ENCODE data around the gene NDUFA11.

NDUFA11 gene

DNA sequence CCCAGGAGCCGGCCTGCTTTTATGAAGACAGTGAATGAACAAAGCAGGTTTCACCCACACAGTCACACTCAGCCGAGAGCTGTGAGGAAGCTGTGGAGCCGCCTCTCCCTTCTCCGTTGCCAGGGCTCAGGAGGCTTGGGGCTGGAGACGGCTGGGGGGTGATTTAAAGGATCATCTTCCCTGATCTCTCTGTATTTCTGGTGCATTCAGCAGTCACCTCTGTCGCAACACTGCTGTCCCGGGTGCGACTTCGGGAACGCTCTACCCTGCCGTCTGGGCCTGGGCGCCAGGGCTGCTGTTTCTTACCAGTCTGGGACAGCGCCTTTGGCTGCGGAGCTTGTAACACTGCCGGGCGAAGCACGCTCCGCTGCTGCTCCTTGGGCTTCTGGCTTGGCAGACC is 28.6 kb upstream of the NDUFA11 start:
- no peak for FAIRE-seq

DNA sequence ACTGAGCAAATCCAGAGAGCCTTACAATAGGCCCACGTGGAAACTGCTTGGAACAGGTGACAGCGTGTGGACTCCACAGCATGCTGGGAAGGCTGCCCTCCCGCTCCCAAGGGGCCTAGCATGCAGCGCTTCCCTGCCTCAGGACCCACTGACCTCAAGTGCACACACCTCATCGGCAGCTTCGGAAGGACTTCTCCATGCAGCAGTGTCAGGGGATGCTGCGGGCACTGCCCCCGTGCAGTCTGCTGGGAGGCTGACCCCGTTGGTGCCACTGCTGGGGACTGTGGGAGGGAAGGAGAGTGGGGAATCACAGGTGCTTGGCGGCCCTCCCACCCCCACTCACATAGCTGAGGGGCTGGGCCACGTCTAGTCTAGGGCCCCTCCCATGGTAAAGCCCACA is 27.7 kb upstream of the NDUFA11 start:
- FAIRE-seq, result no peak

DNA sequence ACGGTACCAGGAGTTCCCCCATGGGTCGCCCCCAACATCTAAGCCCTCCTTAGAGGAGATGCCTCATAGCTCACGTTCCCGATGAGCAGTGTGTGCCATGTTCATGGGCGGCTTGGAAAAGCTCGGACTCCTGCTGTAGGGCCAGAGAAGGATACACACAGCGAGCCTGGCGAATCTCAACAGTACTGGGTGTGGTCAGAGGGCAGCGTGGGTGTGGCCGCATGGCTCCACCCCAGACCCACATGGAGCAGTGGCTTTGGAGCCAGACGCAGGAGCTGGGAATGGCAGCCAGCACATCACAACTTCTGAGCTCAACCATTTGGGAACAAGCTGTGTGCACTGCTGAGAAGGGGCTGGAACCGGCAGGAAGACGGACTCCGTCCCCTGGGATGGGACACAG is 26.0 kb upstream of the NDUFA11 start:
- FAIRE-seq, result no peak

- FAIRE-seq, result no peak
Observed at GRCh38 chr19:5929179-5929578, 25.6 kb upstream of the NDUFA11 start.

DNA sequence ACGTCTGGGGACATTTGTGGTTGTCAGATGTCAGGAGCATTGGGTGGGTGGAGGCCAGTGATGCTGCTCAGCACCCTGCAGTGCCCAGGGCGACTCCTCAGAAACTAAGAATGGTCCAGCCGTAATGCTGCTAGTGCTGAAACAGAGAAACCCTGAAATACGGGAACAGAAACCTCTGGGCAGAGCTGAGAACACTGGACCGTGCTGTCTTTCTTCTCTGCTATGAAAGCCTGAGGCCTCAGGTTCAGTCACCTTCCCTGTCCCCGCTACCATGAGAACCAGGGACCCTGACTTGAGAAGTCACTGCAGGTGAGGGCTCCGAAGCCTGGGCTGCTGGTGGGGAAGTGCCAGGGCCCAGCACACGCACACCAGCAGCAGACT is 23.8 kb upstream of the NDUFA11 start:
- FAIRE-seq, result no peak

DNA sequence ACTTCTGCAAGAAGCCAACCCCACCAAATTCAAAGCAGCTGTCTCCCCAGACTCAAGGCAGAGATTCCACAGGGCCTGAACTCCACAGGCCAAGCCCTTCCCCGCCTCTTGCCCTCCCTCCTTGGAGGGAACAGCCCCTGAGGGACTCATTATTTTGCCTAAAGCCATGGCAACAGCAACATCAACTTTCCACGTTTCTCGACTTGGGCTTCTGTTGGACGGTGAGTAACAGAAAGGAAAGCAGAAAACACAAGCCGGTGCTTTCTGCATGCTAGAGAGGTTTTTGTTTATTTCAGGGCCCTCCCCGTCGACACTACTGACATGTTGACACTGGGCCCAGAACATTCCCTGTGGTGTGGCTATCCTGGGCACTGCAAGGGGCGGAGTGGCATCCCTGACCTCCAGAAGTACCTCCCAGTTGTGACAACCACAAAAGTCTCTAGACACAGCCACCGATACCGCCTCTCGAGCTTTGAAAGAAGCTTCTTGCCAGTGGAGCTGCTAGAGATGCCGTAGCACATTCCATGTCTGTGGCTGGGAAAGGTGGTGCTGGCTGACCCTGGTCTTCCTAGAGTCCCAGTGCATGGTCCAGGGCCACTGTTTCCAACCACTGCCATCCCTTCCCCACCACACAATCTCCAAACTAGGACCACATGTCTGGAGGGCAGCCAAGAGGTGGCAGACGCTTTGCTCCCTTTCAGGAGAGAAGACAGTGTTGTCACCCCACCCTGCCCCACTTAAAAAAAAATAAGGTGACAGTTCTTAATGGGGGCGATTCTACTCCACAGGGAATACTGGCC is 23.3 kb upstream of the NDUFA11 start:
- no peak for FAIRE-seq

- no peak for FAIRE-seq
Observed at GRCh38 chr19:5925830-5926427, 22.3 kb upstream of the NDUFA11 start.

DNA sequence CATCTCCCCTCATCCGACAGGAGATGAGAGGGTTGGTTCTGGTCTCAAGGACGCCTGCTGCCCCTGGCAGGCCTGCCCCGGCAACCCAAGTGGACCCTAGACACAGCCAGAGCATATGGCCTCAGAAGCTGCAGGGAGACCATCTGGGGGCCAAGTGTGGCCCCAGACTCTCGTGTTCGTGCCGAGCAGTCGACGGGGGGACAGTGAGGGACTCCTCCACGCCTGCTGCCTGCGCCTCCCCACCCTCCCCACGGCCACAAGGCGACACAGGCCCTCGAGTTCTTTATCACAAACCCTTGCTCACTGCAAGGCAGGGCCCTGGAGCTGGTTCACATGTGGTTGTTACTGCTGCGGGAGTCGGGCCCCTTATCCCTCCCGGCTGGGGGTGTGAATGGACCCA is 19.8 kb upstream of the NDUFA11 start:
- FAIRE-seq, result no peak

GRCh38 chr19:5922161-5922545 is 18.6 kb upstream of the NDUFA11 start:
- FAIRE-seq, result no peak

DNA sequence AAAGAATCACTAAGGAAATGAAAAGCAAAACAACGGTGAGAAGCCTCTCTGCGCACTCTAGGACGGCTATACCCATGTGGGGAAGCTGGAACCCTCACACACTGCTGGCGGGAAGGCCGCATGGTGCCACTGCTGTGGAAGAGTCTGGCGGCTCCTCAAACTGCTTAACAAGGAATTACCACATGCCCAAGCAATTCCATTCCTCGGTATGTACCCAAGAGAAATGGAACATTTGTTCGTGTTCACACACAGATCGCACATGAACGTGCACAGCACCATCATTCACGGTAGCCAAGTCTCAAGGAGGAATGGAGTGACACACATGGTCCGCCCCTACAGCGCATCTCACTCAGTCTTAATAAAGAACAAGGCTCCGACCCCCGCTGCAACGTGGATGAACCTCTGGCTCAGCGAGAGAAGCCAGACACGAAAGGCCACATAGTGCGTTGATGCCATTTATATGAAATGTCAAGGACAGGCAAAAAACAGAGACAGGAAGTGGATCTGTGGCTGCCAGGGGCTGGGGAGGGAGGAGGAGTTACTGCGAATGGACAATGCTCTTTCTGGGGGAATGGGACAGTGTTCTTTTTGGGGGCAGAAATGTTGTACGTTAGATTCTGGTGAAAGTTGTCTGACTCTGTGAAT is 18.0 kb upstream of the NDUFA11 start:
- no peak for FAIRE-seq

DNA sequence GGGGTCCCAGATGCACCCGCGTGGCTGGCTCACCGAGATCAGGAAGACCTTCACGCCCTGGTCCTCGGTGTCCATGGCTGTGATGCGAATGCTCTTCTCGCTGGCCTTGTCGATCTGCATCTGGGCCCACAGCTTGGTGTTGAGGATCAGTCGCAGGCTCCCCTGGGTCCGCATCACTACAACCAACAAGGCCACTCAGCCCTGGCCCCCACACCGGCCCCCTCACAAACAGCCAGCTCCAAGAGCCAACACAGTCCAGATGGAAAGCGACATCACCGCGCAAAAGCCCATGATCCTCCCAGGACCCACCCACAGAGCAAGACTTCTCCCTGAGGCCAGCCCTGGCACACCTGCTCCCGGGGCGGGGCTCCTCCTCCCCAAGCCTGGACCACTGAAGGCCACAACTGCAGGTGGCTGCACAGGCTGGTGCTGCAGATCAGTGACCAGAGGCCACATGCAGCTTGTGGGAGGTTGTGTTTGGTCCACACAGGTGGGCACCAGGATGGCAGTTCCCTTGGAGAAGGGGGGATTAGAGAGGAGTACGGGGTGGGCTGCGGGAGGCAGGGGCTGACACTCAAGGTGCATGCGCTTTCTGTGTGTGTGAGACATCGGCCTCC is 15.0 kb upstream of the NDUFA11 start:
- FAIRE-seq, result no peak

DNA sequence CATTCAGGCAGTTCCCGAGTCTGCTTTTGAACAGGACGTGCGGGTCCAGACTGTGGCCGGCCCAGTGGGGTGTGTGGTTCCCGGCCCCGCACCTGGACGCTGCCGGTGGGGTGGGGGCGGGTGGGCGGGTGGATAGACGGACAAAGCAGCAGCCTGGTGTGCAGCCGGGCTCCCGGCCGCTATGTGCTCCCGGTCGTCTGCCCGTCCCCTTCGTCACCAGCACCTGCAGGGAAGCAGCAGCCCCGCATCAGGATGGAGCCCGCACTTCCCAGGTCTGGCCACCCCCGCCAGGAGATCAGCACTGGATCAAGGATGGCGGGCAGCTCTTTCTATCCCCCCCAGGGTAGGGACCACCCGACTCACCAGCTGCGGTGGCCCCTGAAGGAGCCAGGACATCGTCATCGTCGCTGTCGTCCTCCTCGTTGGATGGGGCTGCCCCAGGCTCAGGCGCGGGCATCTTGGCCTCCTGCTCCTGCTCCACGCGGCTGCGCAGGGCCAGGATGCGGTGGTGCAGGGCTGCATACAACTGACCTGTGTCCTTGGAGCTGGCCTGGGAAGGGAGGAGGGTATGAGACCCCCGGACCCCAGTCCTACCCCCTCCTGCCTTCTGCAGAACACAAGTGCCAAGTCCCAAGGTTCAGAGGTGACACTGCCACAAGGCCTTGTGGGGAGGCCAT is 14.0 kb upstream of the NDUFA11 start:
- no peak for FAIRE-seq

DNA sequence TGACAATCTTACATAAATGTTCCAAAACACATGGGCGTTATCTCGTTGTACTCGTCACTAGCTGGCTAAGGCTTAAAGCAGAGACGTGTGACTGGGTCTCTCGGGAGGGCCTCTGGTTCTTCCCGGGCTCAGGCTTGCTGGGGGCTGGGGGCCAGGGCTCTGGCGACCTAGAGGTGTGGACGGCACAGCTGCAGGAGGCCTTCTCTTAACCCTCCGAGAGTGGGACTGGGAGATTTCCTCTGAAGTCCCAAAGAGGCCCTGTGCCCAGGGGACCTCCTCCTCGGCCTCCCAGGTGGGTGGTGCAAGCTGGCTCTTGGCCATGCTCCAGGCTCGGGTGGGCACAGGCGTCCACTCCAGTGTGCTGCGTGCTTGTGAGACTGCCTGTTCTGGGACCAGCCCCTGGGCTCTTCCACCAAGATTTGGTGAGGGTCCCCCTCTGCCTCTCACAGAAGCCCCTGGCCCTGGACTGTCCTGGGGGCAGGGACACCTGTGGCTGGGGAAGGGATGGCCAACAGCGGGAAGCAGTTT is 12.7 kb upstream of the NDUFA11 start:
- no peak for FAIRE-seq

DNA sequence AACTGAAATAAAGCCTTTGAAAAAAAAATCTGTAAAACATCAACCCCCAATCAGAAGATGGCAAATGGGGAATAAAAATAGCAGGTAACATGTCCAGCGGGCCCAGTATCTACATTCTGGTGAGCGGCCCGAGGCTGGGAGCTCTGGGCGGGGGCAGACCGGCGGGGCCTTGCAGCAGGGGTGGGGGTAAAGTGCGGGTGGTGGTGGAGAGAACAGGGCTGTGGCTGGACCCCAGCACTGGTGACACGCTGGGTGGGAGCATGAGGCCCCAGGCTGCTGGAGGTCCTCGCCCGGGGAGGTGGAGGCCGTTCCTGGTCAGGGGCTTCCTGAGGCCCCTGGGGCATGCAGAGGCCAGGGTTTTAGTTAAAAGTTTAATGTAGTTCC is 12.2 kb upstream of the NDUFA11 start:
- no peak for FAIRE-seq

DNA sequence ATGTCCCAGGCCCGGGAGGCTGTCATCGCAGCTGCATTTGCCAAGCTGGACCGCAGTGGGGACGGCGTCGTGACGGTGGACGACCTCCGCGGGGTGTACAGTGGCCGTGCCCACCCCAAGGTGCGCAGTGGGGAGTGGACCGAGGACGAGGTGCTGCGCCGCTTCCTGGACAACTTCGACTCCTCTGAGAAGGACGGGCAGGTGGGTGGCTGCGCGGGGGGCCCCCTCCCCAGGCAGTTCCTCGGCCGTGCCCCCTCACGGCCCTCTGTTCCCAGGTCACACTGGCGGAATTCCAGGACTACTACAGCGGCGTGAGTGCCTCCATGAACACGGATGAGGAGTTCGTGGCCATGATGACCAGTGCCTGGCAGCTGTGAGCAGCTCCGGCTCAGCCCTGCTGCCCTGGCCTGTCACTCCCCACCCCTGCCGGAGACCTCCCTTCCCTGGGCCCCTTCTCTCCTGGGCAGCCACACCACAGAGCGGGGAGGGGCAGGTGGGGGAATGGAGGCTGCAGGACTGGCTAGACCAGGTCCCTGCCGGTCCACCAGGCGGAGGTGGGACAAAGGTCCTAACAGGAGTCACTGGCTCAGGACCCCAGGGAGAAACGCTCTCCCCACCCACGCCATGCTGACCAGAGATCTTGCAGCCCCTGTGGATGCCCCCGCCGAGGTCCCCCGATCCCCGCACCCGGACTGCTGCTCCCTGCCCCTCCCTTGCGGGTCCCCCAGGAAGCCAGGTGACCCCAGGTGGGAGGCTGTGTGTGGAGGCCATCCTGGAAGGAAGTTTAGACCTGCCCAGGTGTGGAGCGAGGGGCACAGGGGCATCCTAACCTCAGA is 11.6 kb upstream of the NDUFA11 start:
- FAIRE-seq, result no peak

- no peak for FAIRE-seq
Observed at GRCh38 chr19:5914358-5914774, 10.8 kb upstream of the NDUFA11 start.

- no peak for FAIRE-seq
Observed at GRCh38 chr19:5913739-5914357, 10.3 kb upstream of the NDUFA11 start, which contains the start of gene CAPS. Gene CAPS (plus strand): TSS chr19:5914254. CDS start chr19:5914407, 153 bp downstream.

- no peak for FAIRE-seq
Observed at GRCh38 chr19:5911366-5911765, 7.8 kb upstream of the NDUFA11 start.

DNA sequence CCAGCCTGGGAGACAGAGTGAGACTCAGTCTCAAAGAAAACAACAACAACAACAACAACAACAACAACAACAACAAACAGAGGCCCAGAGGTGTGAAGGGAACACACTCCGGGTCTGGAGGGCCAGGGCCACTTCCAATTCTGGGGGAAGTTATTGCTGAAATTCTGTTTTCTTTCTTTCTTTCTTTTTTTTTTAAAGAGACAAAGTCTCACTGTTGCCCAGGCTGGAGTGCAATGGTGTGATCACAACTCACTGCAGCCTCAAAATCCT is 7.0 kb upstream of the NDUFA11 start:
- no peak for FAIRE-seq

- no peak for FAIRE-seq
Observed at GRCh38 chr19:5908773-5909442, 5.3 kb upstream of the NDUFA11 start.

- no peak for FAIRE-seq
Observed at GRCh38 chr19:5907241-5907640, 3.7 kb upstream of the NDUFA11 start.
